Activated naive CD8-positive, alpha-beta T cell treated with anti-CD3 and anti-CD28 coated beads for 36 hours (primary cell): ENCODE results near the gene PNPO. TPM values are rescaled to one million over a fixed set of nuclear protein-coding genes. Genes with fewer than 3 reads are reported as not detected.
"Not testable (repeated sequence)": the region's sequence is repeated elsewhere in the genome, so short reads cannot be mapped to it uniquely, and the experiment has no call there.

ENCODE experiments used
- DNase-seq: peaks from one replicate; pipeline ENCODE4 v3.0.0; 2021
- H3K27ac Mint-ChIP-seq: one replicate; pipeline ENCODE4 v1.8.0; 2022; ENCODE audit warnings: mild to moderate bottlenecking, moderate library complexity, mixed read lengths
- H3K27me3 Mint-ChIP-seq: one replicate; pipeline ENCODE4 v1.8.0; 2022; ENCODE audit warnings: mild to moderate bottlenecking, mixed read lengths
- H3K36me3 Mint-ChIP-seq: one replicate; pipeline ENCODE4 v1.8.0; 2021; ENCODE audit warnings: mild to moderate bottlenecking, mixed read lengths
- H3K4me1 Mint-ChIP-seq: one replicate; pipeline ENCODE4 v1.8.0; 2021; ENCODE audit warnings: mixed read lengths
- H3K4me3 Mint-ChIP-seq: one replicate; pipeline ENCODE4 v1.8.0; 2022; ENCODE audit warnings: mild to moderate bottlenecking, moderate library complexity, mixed read lengths
- H3K9me3 Mint-ChIP-seq: one replicate; pipeline ENCODE4 v1.8.0; 2022; ENCODE audit warnings: mixed read lengths
- total RNA-seq, 2 experiments: library from RNA; stranded (reverse); gene quantifications; one replicate each; pipeline ENCODE4 v1.2.3, GENCODE V29; 2021

Gene PNPO
- total RNA-seq, 2 experiments from 2014 or later: 56.1 to 61.1 TPM

DNA sequence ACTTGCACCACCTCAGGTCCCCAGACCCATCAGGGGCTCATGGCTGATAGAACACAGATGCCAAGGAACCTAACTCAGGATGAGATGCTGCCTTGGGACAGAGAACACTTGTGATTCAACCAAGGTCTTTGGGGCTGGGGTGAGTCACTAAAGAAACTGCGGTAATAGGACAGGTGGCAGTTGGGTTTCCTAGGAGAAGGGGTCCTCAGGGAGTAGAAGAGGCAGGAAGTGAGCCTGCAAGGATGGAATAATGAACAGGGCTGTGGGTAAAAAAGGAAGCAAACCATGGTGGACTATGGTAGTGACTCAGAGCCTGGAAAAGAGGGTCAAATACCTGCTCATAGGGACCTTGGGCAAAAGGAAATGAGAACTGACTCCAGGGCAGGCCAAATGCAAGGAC is 6.5 kb upstream of the PNPO start:
- peaks cover 7% of the 10 kb centered on the region for H3K4me1 Mint-ChIP-seq
- no peak for DNase-seq
- H3K4me3 Mint-ChIP-seq: no peak overlapping the region
- H3K36me3 Mint-ChIP-seq: peaks cover 2% of the 10 kb centered on the region
- H3K27me3 Mint-ChIP-seq: no peaks in the 10 kb centered on the region
- H3K27ac Mint-ChIP-seq: no peak overlapping the region
- H3K9me3 Mint-ChIP-seq: no peaks in the 10 kb centered on the region

DNA sequence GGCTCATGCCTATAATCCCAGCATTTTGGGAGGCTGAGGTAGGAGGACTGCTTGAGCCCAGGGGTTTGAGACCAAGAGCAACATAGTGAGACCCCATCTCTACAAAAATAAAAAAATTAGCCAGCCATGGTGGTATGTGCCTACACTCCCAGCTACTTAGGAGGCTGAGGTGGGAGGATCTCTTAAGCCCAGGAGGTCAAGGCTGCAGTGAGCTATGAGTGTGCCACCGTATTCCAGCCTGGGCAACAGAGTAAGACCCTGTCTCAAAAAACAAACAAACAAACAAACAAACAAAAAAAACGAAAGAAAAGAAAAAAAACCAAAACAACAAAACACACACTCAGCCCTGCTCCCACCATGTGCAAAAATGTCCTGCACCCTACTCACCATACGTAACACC is 5.9 kb upstream of the PNPO start:
- H3K9me3 Mint-ChIP-seq, DNase-seq, H3K4me1 Mint-ChIP-seq, H3K36me3 Mint-ChIP-seq, H3K27me3 Mint-ChIP-seq, H3K27ac Mint-ChIP-seq, H3K4me3 Mint-ChIP-seq: not testable (repeated sequence)

GRCh38 chr17:47935961-47936360 is 5.4 kb upstream of the PNPO start:
- DNase-seq: no peak
- peaks cover 9% of the 10 kb centered on the region for H3K4me1 Mint-ChIP-seq
- H3K27ac Mint-ChIP-seq: no peak overlapping the region
- H3K4me3 Mint-ChIP-seq: no peak overlapping the region
- H3K9me3 Mint-ChIP-seq: peaks cover 2% of the 10 kb centered on the region
- H3K27me3 Mint-ChIP-seq: no peaks in the 10 kb centered on the region
- H3K36me3 Mint-ChIP-seq: peaks cover 4% of the 10 kb centered on the region

DNA sequence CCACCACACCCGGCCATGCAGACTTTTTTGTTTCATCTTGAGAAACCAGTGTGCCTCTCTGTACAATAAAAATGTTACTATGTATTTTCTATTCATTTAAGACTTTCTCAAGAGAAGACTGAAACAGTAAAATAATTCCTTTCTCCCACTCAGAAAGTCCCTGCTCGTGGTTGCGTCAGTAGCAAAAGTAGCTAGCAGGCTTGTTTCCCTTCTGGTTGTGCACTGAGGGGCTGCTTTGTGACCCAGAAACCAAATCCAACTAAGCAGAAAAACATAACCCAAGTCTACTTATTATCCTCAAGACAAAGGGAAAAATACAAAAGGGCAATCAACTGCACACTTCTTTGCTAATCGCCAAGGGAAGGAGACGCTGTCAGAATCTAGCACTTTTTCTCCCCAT is 3.4 kb upstream of the PNPO start:
- Mint-ChIP-seq H3K36me3 (peaks cover 9% of the 10 kb centered on the region), H3K27ac (no peak overlapping the region), H3K27me3 (no peaks in the 10 kb centered on the region), H3K4me1 (peaks cover 18% of the 10 kb centered on the region), H3K9me3 (peaks cover 3% of the 10 kb centered on the region), H3K4me3 (no peak overlapping the region)
- no peak for DNase-seq

- H3K4me3 Mint-ChIP-seq: peak overlapping the region; percentile 90
- H3K27ac Mint-ChIP-seq: peak overlapping the region; percentile 92
- peaks cover 3% of the 10 kb centered on the region for H3K9me3 Mint-ChIP-seq
- H3K4me1 Mint-ChIP-seq: peaks cover 53% of the 10 kb centered on the region
- peak; percentile 18 for DNase-seq
- no peaks in the 10 kb centered on the region for H3K27me3 Mint-ChIP-seq
- peaks cover 39% of the 10 kb centered on the region for H3K36me3 Mint-ChIP-seq
Measured at GRCh38 chr17:47942096-47942510, 732 bp downstream of the PNPO start.

- H3K9me3 Mint-ChIP-seq: peaks cover 3% of the 10 kb centered on the region
- peaks cover 43% of the 10 kb centered on the region for H3K36me3 Mint-ChIP-seq
Measured at GRCh38 chr17:47942568-47942967, 1.2 kb downstream of the PNPO start.

DNA sequence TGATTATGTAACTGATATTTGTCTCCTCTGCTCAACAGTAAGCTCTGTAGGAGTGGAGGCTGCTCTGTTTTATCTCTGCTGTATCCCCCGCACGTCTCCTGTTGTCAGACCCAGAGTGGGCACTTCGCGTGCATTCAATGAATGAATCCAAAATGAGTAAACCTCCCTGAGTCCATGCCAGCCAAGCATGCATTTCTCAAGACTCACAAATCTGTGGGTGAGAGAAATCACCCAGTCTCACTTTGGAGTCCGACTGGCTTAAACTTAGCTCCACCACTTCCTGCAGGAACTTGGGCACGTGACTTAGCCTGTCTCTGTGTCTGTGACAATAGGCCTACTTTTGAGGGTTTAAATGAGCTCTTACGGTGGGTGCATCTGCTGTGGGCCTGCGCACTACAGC is 3.7 kb downstream of the PNPO start:
- peaks cover 52% of the 10 kb centered on the region for H3K36me3 Mint-ChIP-seq
- H3K9me3 Mint-ChIP-seq: peaks cover 3% of the 10 kb centered on the region
- peak; percentile 21 for DNase-seq
- peak overlapping the region; percentile 55 for H3K4me3 Mint-ChIP-seq
- no peaks in the 10 kb centered on the region for H3K27me3 Mint-ChIP-seq
- peaks cover 63% of the 10 kb centered on the region for H3K4me1 Mint-ChIP-seq
- peak overlapping the region; percentile 81 for H3K27ac Mint-ChIP-seq

More at GRCh38 chr17:47942568-47942967, 1.2 kb downstream of the PNPO start:
- Mint-ChIP-seq H3K27ac (peak overlapping the region; percentile 92), H3K4me1 (peaks cover 55% of the 10 kb centered on the region), H3K4me3 (peak overlapping the region; percentile 90), H3K27me3 (no peaks in the 10 kb centered on the region)
- no peak for DNase-seq

DNA sequence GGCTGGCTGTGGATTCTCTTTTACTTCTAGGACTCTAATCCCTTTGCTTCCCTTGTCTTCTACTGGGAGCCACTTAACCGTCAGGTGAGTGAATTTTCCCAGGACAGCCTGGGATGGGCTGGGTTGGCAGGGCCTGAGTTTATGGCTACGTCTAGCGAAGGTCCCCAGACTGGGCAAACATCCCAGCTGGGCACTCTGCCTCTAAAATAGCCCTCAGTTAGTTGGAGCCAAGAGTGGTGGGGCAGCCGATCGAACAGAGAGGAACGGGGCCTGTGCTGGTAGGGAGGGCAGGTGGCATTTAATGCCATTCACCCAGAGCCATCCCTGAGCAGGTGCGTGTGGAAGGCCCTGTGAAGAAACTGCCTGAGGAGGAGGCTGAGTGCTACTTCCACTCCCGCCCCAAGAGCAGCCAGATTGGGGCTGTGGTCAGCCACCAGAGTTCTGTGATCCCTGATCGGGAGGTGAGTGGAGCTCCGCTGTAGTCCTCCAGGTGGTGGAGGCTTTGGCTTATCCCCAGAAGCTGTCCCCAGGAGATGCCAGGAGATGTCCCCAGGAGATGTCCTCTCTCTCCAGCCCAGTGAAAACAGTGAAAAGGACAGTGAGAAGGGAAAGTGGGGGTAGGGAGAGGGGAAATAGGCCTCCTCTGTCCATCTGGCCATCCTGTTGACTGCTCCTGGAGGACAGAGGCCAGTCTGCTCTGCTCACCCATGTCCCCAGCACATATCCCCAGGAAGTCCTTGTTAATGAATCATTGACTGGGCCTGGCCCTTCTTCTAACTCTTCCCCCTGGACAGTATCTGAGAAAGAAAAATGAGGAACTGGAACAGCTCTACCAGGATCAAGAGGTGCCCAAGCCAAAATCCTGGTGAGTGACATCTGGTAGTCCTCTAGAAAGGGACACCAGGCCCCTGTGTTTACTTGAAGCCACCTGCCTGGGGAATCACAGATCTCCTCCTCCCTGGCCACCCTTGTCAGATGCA is 4.4 kb downstream of the PNPO start:
- H3K27me3 Mint-ChIP-seq: no peaks in the 10 kb centered on the region
- peaks cover 64% of the 10 kb centered on the region for H3K4me1 Mint-ChIP-seq
- DNase-seq: no peak
- peaks cover 3% of the 10 kb centered on the region for H3K9me3 Mint-ChIP-seq
- H3K4me3 Mint-ChIP-seq: peak overlapping the region; percentile 55
- peaks cover 51% of the 10 kb centered on the region for H3K36me3 Mint-ChIP-seq
- H3K27ac Mint-ChIP-seq: peak overlapping the region; percentile 81

- H3K4me3 Mint-ChIP-seq: no peak overlapping the region
- no peaks in the 10 kb centered on the region for H3K27me3 Mint-ChIP-seq
- peaks cover 61% of the 10 kb centered on the region for H3K4me1 Mint-ChIP-seq
- H3K36me3 Mint-ChIP-seq: peaks cover 48% of the 10 kb centered on the region
- no peak for DNase-seq
- H3K27ac Mint-ChIP-seq: peak overlapping the region; percentile 81
- H3K9me3 Mint-ChIP-seq: no peaks in the 10 kb centered on the region
Measured at GRCh38 chr17:47946516-47946915, 5.1 kb downstream of the PNPO start.

- Mint-ChIP-seq H3K27ac (peak overlapping the region; percentile 81), H3K9me3 (no peaks in the 10 kb centered on the region), H3K4me3 (no peak overlapping the region), H3K4me1 (peaks cover 60% of the 10 kb centered on the region), H3K36me3 (peaks cover 47% of the 10 kb centered on the region), H3K27me3 (no peaks in the 10 kb centered on the region)
- DNase-seq: peak; percentile 72
Measured at GRCh38 chr17:47946929-47947397, 5.6 kb downstream of the PNPO start.

GRCh38 chr17:47948706-47949196 is 7.4 kb downstream of the PNPO start:
- no peak for DNase-seq
- Mint-ChIP-seq H3K27ac (peak overlapping the region; percentile 75), H3K9me3 (no peaks in the 10 kb centered on the region), H3K27me3 (no peaks in the 10 kb centered on the region), H3K36me3 (peaks cover 39% of the 10 kb centered on the region), H3K4me3 (no peak overlapping the region), H3K4me1 (peaks cover 49% of the 10 kb centered on the region)

GRCh38 chr17:47949197-47949759 is 7.9 kb downstream of the PNPO start:
- peak; percentile 83 for DNase-seq
- no peaks in the 10 kb centered on the region for H3K27me3 Mint-ChIP-seq
- peak overlapping the region; percentile 75 for H3K27ac Mint-ChIP-seq
- peaks cover 35% of the 10 kb centered on the region for H3K36me3 Mint-ChIP-seq
- H3K4me1 Mint-ChIP-seq: peaks cover 46% of the 10 kb centered on the region
- H3K9me3 Mint-ChIP-seq: no peaks in the 10 kb centered on the region
- peak overlapping the region; percentile 63 for H3K4me3 Mint-ChIP-seq

- peaks cover 31% of the 10 kb centered on the region for H3K36me3 Mint-ChIP-seq
- peaks cover 39% of the 10 kb centered on the region for H3K4me1 Mint-ChIP-seq
- H3K9me3 Mint-ChIP-seq: no peaks in the 10 kb centered on the region
- no peak for DNase-seq
- no peak overlapping the region for H3K4me3 Mint-ChIP-seq
- no peaks in the 10 kb centered on the region for H3K27me3 Mint-ChIP-seq
- no peak overlapping the region for H3K27ac Mint-ChIP-seq
Measured at GRCh38 chr17:47949946-47950345, 8.6 kb downstream of the PNPO start.

DNA sequence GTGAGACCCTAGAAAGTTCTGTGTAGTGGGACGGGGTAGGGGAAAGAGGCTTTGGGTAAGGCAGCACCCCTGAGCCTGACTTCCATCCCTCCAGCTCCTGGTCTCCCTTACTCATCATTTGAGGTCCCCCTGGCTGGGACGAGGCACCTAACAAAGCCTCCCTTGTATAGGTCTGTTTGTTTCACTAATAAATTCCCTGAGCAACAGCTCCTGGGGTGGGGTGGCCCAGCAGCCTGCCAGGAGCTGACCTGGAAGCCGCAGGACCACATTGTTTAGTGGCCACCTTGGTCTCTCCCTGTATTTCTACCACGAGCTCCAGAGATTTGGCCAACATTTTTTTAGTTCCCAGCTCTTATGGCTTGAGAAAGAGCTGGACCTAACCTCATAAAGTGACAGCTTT is 9.1 kb downstream of the PNPO start:
- no peaks in the 10 kb centered on the region for H3K27me3 Mint-ChIP-seq
- peaks cover 26% of the 10 kb centered on the region for H3K36me3 Mint-ChIP-seq
- H3K9me3 Mint-ChIP-seq: no peaks in the 10 kb centered on the region
- no peak for DNase-seq
- no peak overlapping the region for H3K4me3 Mint-ChIP-seq
- peaks cover 34% of the 10 kb centered on the region for H3K4me1 Mint-ChIP-seq
- H3K27ac Mint-ChIP-seq: no peak overlapping the region
